Activated naive CD8-positive, alpha-beta T cell treated with anti-CD3 and anti-CD28 coated beads for 36 hours (primary cell): ENCODE measurements around the gene LHX5. TPM values are rescaled to one million over a fixed set of nuclear protein-coding genes. Genes with fewer than 3 reads are reported as not detected.

Source experiments
- DNase-seq: peaks from one replicate; pipeline ENCODE4 v3.0.0; 2021
- H3K27ac Mint-ChIP-seq: one replicate; pipeline ENCODE4 v1.8.0; 2022; ENCODE audit warnings: mild to moderate bottlenecking, moderate library complexity, mixed read lengths
- H3K27me3 Mint-ChIP-seq: one replicate; pipeline ENCODE4 v1.8.0; 2022; ENCODE audit warnings: mild to moderate bottlenecking, mixed read lengths
- H3K36me3 Mint-ChIP-seq: one replicate; pipeline ENCODE4 v1.8.0; 2021; ENCODE audit warnings: mild to moderate bottlenecking, mixed read lengths
- H3K4me1 Mint-ChIP-seq: one replicate; pipeline ENCODE4 v1.8.0; 2021; ENCODE audit warnings: mixed read lengths
- H3K4me3 Mint-ChIP-seq: one replicate; pipeline ENCODE4 v1.8.0; 2022; ENCODE audit warnings: mild to moderate bottlenecking, moderate library complexity, mixed read lengths
- H3K9me3 Mint-ChIP-seq: one replicate; pipeline ENCODE4 v1.8.0; 2022; ENCODE audit warnings: mixed read lengths
- total RNA-seq, 2 experiments: library from RNA; stranded (reverse); gene quantifications; one replicate each; pipeline ENCODE4 v1.2.3, GENCODE V29; 2021

The LHX5 gene
- total RNA-seq, 2 experiments from 2014 or later = not detected

DNA sequence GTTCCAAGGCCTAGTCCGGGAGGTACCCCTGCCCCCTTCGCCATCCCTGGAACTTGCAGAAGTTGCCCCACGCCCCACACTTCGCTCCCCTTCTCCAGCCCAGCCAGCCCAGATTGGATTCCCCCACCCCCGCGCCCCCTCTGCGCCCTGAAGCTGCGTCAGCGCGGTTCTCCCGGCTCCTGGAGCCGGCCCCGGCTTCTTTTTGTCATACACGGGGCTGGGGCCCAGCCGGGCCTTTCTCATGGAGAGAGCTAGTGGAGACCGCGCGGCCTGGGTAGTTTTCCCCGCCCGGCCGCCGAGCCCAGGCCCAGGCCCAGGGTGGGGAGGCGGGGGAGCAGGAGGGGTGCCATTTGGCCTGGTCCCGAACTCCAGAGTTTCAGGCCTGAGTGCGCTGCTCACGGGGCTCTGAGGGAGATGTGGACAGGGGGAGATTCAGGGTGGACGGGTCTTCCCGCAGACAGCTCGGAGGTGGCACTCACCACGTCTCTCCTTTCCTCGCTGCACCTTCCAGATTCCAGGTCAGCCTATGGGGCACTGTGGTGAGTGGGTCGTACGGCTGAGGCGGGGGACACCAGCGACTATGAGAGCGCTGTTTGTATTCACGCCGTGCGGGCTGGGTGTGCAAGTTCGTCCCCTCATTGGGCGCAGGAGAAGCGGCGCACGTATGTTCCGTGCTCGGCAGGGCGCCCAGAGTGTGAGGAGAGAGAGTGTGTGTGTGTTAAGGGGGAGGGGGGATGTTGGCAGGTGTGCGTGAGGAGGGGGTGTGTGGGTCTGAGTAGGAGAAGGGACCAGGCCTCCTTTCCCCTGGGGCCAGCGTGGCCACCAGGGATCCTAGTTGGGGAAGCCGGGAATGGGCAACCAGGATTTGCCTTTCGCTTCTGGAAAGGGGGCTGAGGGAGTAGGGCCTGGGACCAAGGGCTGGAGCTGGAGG is 785 bp upstream of the LHX5 start:
- no peak for DNase-seq
- no peaks in the 10 kb centered on the region for H3K9me3 Mint-ChIP-seq
- no peak overlapping the region for H3K4me3 Mint-ChIP-seq
- peaks cover 94% of the 10 kb centered on the region for H3K27me3 Mint-ChIP-seq
- no peaks in the 10 kb centered on the region for H3K36me3 Mint-ChIP-seq
- H3K4me1 Mint-ChIP-seq = peaks cover 19% of the 10 kb centered on the region
- H3K27ac Mint-ChIP-seq = no peak overlapping the region

DNA sequence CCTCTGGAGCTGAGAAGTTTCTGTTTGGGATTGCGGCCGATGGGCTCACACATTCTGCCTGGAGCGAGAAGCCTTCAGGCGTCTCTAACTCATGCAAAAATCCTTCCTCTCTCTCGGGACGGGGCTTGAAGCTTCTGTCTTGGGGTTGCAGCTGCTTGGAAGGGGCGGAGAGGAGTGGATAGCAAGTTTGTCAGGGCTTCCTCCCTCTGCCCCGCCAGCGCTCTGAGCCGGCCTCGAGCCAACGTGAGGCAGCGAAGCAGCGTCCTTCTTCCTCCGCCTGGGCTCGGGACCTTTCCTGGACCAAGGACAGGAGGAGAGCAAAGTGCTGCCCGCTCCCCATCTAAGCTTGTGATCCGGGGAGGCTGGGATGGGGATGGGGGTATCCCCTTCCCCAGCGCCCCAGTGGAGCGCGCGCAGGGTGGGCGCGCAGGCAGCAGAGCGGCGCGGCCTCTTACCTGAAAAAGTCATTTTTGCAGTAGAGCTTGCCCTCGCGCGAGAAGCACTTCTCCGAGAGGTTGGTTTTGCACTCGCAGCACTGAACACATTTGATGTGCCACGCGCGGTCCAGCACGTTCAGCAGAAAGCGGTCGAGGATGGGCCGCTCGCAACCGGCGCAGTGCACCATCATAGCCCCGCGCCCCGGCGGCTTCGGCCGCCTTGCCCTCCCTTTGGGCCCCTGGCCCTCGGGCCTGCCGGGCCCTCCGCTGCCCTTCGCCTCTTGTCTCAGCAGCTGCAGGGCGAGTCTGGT is 626 bp downstream of the LHX5 start:
- Mint-ChIP-seq H3K27me3 (peaks cover 98% of the 10 kb centered on the region), H3K9me3 (no peaks in the 10 kb centered on the region), H3K4me1 (peaks cover 23% of the 10 kb centered on the region), H3K27ac (no peak overlapping the region), H3K36me3 (no peaks in the 10 kb centered on the region), H3K4me3 (no peak overlapping the region)
- DNase-seq = no peak

DNA sequence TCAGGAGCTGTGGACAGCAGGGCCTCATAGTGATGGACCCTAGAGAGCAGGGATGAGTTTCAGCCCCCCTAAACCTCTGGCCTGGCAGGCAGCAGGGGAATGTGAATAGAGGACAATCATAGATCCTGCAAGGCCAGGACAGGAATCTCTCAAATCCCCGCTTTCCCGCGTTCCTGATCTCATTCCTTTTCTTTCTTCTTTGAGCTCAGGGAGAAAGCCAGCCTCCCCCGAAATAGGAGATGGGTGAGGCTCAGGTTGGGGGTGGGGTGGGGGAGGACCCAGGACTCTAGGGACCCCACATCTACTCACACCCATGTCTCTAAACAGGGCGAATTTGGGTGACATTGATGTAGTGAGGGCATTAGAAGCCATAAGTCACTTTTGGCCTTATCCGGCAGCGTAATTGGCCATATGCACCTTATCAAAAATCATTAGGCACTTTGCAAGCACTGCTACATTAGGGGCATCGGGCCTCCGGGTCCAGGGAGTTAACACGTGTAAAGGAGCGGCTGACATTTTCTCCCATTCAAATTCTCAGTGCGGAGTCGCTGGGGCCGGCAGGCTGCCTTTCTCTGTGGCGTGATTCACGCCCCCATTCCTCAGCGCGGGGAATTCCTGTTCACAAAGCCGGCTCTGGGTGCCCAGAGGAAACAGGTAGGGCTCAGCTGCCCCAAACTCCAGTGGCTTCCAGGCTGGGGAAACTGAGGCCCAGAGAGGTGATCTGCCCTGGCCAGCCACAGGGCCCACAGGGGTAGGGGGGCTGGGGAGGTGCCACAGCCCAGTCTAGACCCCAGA is 1.5 kb downstream of the LHX5 start:
- H3K4me1 Mint-ChIP-seq = peaks cover 24% of the 10 kb centered on the region
- H3K27ac Mint-ChIP-seq = no peak overlapping the region
- H3K36me3 Mint-ChIP-seq = no peaks in the 10 kb centered on the region
- DNase-seq = no peak
- no peak overlapping the region for H3K4me3 Mint-ChIP-seq
- peaks cover 96% of the 10 kb centered on the region for H3K27me3 Mint-ChIP-seq
- H3K9me3 Mint-ChIP-seq = no peaks in the 10 kb centered on the region

DNA sequence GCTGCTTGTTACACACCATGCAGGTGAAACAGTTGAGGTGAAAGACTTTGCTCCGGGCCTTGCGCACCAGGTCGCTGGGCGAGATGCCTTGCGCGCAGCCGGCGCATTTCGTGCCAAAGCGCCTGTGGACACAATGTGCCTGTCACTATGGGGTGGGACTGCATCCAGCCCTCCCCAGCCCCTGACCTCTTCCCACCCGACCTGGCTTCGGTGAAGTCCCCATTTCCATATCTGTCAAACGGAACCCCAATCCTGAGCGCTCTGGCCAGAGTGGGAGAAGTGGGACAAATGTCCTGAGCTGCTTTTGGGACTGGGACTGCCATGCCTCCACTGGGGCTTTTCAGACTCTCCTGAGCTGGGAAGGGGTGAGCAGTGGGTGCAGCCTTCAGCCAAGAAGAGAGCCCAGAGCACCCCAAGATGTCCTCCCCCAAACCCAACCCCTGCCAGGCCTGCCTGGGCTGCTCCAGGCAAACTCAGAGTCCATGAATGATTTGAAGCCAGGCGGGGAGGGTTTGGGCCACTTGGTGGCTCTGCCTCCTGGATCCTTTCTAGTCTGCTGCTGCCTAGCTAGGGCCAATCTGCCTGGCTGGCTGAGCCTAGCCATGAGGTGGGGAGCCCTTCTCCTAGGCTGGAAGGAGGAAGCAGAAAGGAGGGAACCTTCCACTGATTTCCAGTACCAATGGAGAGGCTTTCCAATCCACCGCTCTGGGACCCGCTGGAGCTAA is 2.3 kb downstream of the LHX5 start:
- H3K27ac Mint-ChIP-seq = no peak overlapping the region
- no peak for DNase-seq
- H3K27me3 Mint-ChIP-seq = peaks cover 95% of the 10 kb centered on the region
- peaks cover 23% of the 10 kb centered on the region for H3K4me1 Mint-ChIP-seq
- H3K9me3 Mint-ChIP-seq = no peaks in the 10 kb centered on the region
- H3K4me3 Mint-ChIP-seq = no peak overlapping the region
- H3K36me3 Mint-ChIP-seq = no peaks in the 10 kb centered on the region

DNA sequence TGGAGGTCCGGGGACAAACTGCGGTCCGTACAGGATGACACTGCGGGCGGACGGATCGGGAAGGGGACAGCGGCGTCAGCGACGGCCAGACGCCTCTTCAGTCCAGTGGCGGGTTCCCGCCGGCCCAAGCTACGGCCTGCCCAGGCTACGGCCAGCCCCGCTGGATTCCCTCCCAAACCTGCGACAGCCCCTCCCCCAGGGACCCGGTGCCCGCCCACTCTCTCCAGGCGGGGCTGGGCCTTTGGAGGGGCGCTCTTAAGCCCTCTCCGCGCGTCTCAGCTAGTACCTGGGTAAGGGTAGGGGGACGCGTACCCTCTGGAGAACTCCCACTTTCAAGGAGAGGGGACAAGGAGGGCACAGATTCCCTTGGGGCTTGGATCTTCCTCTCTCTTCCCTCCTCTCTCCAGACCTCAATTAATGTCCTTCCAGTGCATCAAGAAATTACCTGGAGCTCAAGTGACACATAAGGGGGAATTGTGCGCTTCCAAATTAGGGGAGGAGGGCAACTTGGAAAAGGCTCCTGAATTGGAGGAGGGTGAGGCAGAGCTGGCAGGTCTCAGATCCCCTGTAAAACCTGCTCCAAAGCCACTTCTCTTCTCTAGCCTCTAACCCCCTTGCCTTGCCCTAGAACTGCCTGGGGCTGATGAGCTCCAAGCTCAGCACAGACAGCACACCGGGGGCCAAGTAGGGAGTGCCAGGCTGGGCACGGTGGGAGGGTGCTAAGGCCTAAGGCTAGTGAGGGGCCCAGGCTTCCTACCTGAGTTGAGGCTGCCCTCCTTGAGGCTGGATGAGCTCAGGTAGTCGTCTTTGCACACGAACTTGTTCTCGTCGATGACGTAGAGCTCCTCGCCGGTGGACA is 3.1 kb downstream of the LHX5 start:
- no peak overlapping the region for H3K27ac Mint-ChIP-seq

DNA sequence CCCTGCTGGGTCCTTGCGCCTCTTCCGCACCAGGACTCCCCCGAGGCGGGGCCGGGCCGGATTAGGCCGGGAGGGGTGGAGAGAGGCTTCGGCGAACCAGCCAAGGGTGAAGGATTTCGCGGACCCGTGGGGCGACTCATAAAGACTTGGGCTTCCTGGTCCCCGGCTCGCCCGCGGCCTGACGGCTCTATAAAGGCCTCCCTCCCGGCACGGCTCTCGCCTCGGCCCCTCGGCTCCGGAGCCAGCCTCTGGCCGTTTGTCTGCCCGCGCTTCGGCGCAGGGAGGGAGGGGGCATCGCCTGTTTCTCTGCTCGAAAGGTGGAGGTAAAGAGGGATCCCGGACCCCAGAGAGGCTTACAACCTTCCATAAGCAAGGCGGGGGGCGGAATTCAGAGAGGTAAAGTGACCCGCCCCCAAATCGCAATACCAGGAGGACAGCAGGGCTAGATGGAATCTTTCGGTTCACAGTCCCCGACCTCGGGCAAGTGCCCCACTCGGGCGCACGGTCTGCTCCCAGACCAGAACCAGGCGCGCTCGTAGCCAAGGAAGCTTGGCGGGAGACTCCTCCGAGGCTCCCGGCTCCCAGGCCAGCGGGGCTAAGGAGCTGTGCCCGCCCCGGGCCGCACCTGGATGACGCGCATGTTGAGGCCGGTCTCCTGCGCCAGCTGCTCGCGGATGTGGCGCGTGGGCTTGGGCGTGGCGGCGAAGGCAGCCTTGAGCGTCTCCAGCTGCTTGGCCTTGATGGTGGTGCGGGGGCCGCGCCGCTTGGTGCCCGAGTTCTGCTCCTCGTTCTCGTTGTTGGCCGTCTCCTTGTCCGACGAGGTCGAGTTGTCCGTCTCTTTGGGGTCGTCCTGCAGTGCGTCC is 3.9 kb downstream of the LHX5 start:
- Mint-ChIP-seq H3K27ac (no peak overlapping the region), H3K27me3 (peaks cover 92% of the 10 kb centered on the region), H3K9me3 (no peaks in the 10 kb centered on the region), H3K4me3 (peak overlapping the region; percentile 29), H3K36me3 (no peaks in the 10 kb centered on the region), H3K4me1 (peaks cover 29% of the 10 kb centered on the region)
- DNase-seq = no peak

More for the DNA sequence above, 3.1 kb downstream of the LHX5 start:
- H3K36me3 Mint-ChIP-seq = no peaks in the 10 kb centered on the region
- no peaks in the 10 kb centered on the region for H3K9me3 Mint-ChIP-seq
- H3K4me3 Mint-ChIP-seq = no peak overlapping the region
- peaks cover 26% of the 10 kb centered on the region for H3K4me1 Mint-ChIP-seq
- peaks cover 95% of the 10 kb centered on the region for H3K27me3 Mint-ChIP-seq
- no peak for DNase-seq

DNA sequence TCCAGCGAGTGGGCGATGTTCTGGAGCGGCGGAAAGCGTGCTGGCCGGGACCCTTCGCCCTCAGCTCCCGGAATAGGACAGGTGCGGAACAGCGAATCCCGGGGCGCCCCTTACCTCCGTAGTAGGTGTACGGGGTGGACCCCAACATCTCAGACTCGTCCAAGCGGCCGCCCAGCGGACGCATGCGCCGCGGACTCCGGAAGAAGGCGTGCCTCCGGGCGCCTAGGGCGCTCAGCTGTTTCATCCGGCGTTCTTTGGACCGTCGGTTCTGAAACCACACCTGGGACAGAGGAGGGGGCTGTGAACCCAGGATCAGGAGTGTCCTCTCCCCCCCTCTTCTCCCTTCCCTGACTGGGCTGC is 4.5 kb downstream of the LHX5 start:
- peaks cover 31% of the 10 kb centered on the region for H3K4me1 Mint-ChIP-seq
- no peaks in the 10 kb centered on the region for H3K36me3 Mint-ChIP-seq
- H3K9me3 Mint-ChIP-seq = no peaks in the 10 kb centered on the region
- DNase-seq = no peak
- peaks cover 91% of the 10 kb centered on the region for H3K27me3 Mint-ChIP-seq
- no peak overlapping the region for H3K27ac Mint-ChIP-seq
- no peak overlapping the region for H3K4me3 Mint-ChIP-seq

DNA sequence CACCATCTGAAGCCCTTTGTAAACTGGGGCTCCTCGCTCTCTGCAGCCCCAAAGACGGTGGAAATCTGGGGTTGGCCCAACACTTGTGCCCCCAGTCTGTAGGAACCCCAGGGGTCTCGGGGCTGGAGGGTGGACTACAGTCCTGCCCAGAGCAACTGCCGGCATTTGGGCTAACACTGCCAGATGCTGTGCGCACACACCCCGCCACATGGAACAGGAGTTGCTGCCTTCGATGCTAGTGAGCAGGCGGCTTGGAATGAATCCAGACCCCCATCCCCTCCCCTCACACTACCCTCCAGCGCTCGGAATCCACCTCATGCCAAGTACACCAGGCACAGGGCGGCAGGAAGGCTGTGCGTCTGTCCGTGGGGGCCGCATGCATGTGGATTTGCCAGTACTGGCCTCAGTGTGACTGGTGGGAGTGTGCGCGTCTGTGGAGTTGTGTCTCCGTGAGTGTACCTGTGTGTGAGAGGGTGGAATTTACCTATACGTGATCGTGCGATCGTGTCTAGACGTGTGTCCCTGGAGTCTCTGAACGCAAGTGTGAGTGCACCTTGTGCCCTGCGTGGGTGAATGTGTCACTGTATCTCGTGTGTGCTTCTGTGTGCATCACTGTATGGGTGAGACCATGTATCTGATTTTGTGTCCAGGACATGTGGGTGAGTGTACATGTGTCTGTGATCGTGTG is 5.1 kb downstream of the LHX5 start:
- Mint-ChIP-seq H3K36me3 (no peaks in the 10 kb centered on the region), H3K4me1 (peaks cover 27% of the 10 kb centered on the region), H3K9me3 (no peaks in the 10 kb centered on the region), H3K27me3 (peaks cover 91% of the 10 kb centered on the region), H3K4me3 (no peak overlapping the region), H3K27ac (no peak overlapping the region)
- DNase-seq = no peak

DNA sequence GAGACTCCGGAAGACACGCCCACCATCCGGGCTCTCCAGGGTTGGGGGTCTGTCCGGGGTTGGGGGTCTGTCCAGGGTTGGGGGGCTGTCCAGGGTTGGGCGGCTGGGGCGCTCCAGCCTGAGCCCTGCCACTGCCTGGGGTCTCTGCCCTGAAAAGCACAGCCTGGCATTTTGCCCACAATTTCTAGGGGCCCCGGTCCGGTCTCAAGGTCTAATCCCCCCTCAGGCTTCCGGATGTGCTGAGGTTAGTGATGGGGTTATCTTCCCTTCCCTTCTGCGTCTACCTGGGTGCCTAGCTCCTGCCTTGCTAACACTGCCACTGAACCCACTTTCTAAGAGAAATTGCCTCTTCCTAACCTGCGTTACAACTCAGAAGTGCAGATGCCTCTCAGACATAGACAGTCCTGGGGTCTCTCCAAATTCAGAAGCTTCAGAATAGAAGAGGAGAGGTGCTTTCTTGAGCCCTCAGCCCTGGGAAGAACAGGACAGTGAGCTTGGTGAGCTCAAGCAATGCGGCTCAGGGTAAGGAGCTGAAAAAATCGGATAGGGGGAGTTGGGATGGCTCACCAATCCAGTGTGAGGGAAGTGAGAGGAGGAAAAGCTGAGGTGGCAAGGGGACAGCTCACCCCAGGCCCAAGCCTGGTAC is 5.7 kb downstream of the LHX5 start:
- H3K4me3 Mint-ChIP-seq = no peak overlapping the region
- DNase-seq = no peak
- peaks cover 93% of the 10 kb centered on the region for H3K27me3 Mint-ChIP-seq
- no peaks in the 10 kb centered on the region for H3K9me3 Mint-ChIP-seq
- H3K4me1 Mint-ChIP-seq = peaks cover 27% of the 10 kb centered on the region
- H3K27ac Mint-ChIP-seq = no peak overlapping the region
- no peaks in the 10 kb centered on the region for H3K36me3 Mint-ChIP-seq

DNA sequence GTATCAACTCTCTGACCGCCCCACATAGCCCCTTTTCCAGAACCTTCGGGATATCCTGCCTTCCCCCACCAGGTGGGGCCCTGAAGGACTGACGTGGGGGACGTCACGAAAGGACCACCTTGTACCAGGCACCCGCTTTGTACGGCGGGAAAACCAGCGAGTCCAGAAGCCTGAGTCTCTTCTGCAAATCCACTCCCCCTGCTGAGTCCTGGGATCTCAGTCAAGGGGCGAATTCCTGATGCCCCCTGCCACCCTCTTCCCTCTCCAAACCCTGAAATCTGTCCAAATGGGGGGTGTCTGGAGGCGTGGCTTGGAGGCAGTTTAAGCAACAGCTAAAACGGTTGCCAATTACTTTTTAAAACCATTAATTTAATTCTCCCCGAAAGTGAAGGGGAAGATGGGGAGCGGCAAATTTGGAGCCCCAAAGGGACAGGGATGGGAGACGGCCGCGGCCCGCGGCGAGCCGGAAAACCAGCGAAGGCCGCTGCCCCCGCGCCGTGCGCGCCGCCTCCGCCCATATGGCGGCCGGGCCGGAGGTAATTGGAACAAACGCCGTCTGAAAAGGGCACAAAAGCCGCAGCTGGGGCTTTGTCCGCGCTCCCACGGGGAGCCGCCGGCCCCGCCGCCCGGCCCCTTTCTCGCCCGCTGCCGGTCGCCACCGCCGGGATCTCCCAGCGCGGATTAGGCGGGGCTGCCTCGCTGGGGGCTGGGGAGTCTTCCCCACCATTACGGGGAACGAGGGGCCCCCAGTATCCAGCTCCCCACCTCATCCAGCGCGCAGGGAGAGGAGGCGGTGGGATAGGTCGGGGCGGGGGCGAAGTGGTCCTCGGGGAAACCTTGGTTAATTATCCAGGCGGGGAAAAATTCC is 6.6 kb downstream of the LHX5 start:
- DNase-seq = no peak
- H3K27me3 Mint-ChIP-seq = peaks cover 91% of the 10 kb centered on the region
- H3K4me3 Mint-ChIP-seq = no peak overlapping the region
- H3K4me1 Mint-ChIP-seq = peaks cover 25% of the 10 kb centered on the region
- H3K9me3 Mint-ChIP-seq = no peaks in the 10 kb centered on the region
- H3K36me3 Mint-ChIP-seq = no peaks in the 10 kb centered on the region
- H3K27ac Mint-ChIP-seq = no peak overlapping the region

DNA sequence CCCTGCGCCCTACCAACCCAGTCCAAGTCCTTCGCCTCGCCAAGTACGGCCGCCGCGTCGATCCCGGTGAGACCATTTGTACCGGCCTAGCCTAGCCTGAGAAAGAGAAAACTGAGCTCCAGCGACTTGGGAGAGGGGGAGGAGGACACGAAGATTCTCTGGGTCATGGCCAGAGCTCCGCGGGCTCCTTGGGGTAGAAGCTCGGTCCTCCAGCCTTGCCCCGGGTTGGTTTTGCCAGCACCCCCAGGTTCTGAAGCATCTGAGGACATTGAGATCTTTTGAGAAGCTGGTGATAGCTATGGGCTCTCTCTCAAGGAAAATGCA is 7.3 kb downstream of the LHX5 start:
- no peak for DNase-seq
- no peaks in the 10 kb centered on the region for H3K9me3 Mint-ChIP-seq
- H3K27ac Mint-ChIP-seq = no peak overlapping the region
- H3K4me3 Mint-ChIP-seq = no peak overlapping the region
- no peaks in the 10 kb centered on the region for H3K36me3 Mint-ChIP-seq
- peaks cover 25% of the 10 kb centered on the region for H3K4me1 Mint-ChIP-seq
- peaks cover 88% of the 10 kb centered on the region for H3K27me3 Mint-ChIP-seq
